HepG2 (cell line): Measurements from ENCODE around the gene KRTAP10-11. TPM values are rescaled to one million over a fixed set of nuclear protein-coding genes. Genes with fewer than 3 reads are reported as not detected.

Experiments
- ATAC-seq: fragments of 200-7000 bp; cut with Tn5 transposase; 3 replicates; pipeline ENCODE4 v1.9.1; 2020; ENCODE audit warnings: mild to moderate bottlenecking, moderate library complexity
- BruUV-seq: library from RNA; stranded (reverse); fragments of 400-500 nt; replicated peaks from 2 replicates; lab custom pipeline; 2021; lab: Mats Ljungman, UMichigan
- CTCF ChIA-PET: fragments of 300-600 bp; formaldehyde crosslinking; extraction: SDS; loops from one replicate; lab custom pipeline; 2021; ENCODE audit warnings: low total read pairs, inconsistent platforms, low intra/inter-chr PET ratio; lab: Yijun Ruan, JAX
- POLR2A ChIA-PET: fragments of 350-600 bp; sonication (Branson Sonifier 250); formaldehyde crosslinking; loops from one replicate; lab custom pipeline; 2020; ENCODE audit warnings: antibody characterized with exemption, inconsistent platforms; lab: Yijun Ruan, JAX
- DNase-seq: peaks from one replicate; pipeline ENCODE4 v3.0.0-alpha.2; 2015; ENCODE audit warnings: low spot score
- FAIRE-seq: peaks from 3 replicates; lab custom pipeline; 2011; peaks lifted over from hg19 to GRCh38; lab: Jason Lieb, UNC
- H2AFZ ChIP-seq: one replicate; pipeline ENCODE4 v1.6.1; 2011; ENCODE audit warnings: low read length, inconsistent platforms
- H3K27ac ChIP-seq: fragments of 300-600 bp; 3 replicates; pipeline ENCODE4 v1.8.0; 2011; ENCODE audit warnings: mixed run types, mild to moderate bottlenecking, mixed read lengths, low read length, inconsistent platforms; ENCODE audit not compliant: insufficient read depth; ENCODE audit errors: extremely low read length
- H3K27me3 ChIP-seq, 2 experiments: fragments of 200-600 bp in 1 of 2; 2 replicates in 1 of 2; 3 replicates in 1 of 2; pipeline versions ENCODE4 v1.6.0 to v1.8.0; 2011; ENCODE audit warnings: low read length in 2 of 2, mild to moderate bottlenecking in 2 of 2, moderate library complexity in 2 of 2, inconsistent platforms in 1 of 2; ENCODE audit not compliant: insufficient read depth in 2 of 2, control insufficient read depth in 1 of 2
- H3K36me3 ChIP-seq, 2 experiments: fragments of 200-600 bp in 1 of 2; replicated peaks in 1 of 2; 2 replicates in 1 of 2; 3 replicates in 1 of 2; pipeline versions ENCODE4 v1.5.1 to v1.8.0; 2011; ENCODE audit warnings: low read length in 2 of 2, inconsistent platforms in 1 of 2; ENCODE audit not compliant: insufficient read depth in 2 of 2, control insufficient read depth in 1 of 2
- H3K4me1 ChIP-seq: 2 replicates; pipeline ENCODE4 v1.5.1; 2012; ENCODE audit warnings: low read length, inconsistent platforms; ENCODE audit not compliant: insufficient read depth
- H3K4me2 ChIP-seq: 2 replicates; pipeline ENCODE4 v1.6.0; 2011; ENCODE audit warnings: low read depth, low read length, inconsistent platforms
- H3K4me3 ChIP-seq, 3 experiments: fragments of 200-600 bp in 1 of 3; sonication (generic), shearing (Covaris generic) in 1 of 3; replicated peaks in 1 of 3; 2 replicates each; pipeline ENCODE4 v1.5.1; 2011 to 2016; ENCODE audit warnings: low read length in 3 of 3, inconsistent platforms in 2 of 3, low read depth in 2 of 3, mild to moderate bottlenecking in 2 of 3, control low read depth in 1 of 3, mixed read lengths in 1 of 3; ENCODE audit not compliant: insufficient read depth in 1 of 3
- H3K79me2 ChIP-seq: one replicate; pipeline ENCODE4 v1.6.1; 2011; ENCODE audit warnings: low read length, inconsistent platforms; ENCODE audit not compliant: insufficient read depth
- H3K9ac ChIP-seq: 2 replicates; pipeline ENCODE4 v1.6.0; 2011; ENCODE audit warnings: mild to moderate bottlenecking, low read depth, low read length, inconsistent platforms; ENCODE audit not compliant: insufficient read depth
- H3K9me3 ChIP-seq: 2 replicates; pipeline ENCODE4 v1.5.1; 2012; ENCODE audit warnings: mild to moderate bottlenecking, low read length
- H4K20me1 ChIP-seq: 2 replicates; pipeline ENCODE4 v1.6.0; 2011; ENCODE audit warnings: inconsistent platforms, mild to moderate bottlenecking, low read length, moderate library complexity; ENCODE audit not compliant: insufficient read depth
- AFF4 ChIP-seq: sonication (generic); formaldehyde crosslinking; IDR thresholded peaks from 2 replicates; pipeline ENCODE4 v1.4.0; 2020; ENCODE audit warnings: missing genetic modification reagents
- EP300 ChIP-seq, 3 experiments: sonication (generic) in 1 of 3; formaldehyde crosslinking in 1 of 3; IDR thresholded peaks; 2 replicates each; pipeline versions ENCODE4 v1.5.1 to v1.6.1; 2011 to 2020; ENCODE audit warnings: low read depth in 2 of 3, low read length in 2 of 3, borderline replicate concordance in 1 of 3, improper control_type of control experiment in 1 of 3, mild to moderate bottlenecking in 1 of 3, missing genetic modification reagents in 1 of 3, moderate library complexity in 1 of 3
- ETS1 ChIP-seq: sonication (generic); formaldehyde crosslinking; IDR thresholded peaks from 2 replicates; pipeline ENCODE4 v1.4.0; 2020; ENCODE audit warnings: missing genetic modification reagents
- RELA ChIP-seq: sonication (generic); formaldehyde crosslinking; IDR thresholded peaks from 2 replicates; pipeline ENCODE4 v1.4.0; 2020; ENCODE audit warnings: missing genetic modification reagents
- ZBTB40 ChIP-seq, 2 experiments: fragments of 450-650 bp in 1 of 2; sonication (generic) in 1 of 2; formaldehyde crosslinking in 1 of 2; IDR thresholded peaks; 2 replicates each; pipeline versions ENCODE4 v1.6.1 to v1.8.0; 2016 to 2022; ENCODE audit warnings: antibody characterized with exemption in 1 of 2, mild to moderate bottlenecking in 1 of 2, missing genetic modification reagents in 1 of 2
- ZFP82 ChIP-seq: sonication (generic); formaldehyde crosslinking; IDR thresholded peaks from 2 replicates; pipeline ENCODE4 v1.5.1; 2020; ENCODE audit warnings: mild to moderate bottlenecking, missing genetic modification reagents, borderline replicate concordance
- ZSCAN9 ChIP-seq: IDR thresholded peaks from 2 replicates; pipeline ENCODE4 v1.6.1; 2016; ENCODE audit warnings: borderline replicate concordance
- WGBS: methylation state at CpG from one replicate; pipeline ENCODE4 v1.1.6; 2017; ENCODE audit warnings: low lambda C conversion rate; 5-methylcytosine and 5-hydroxymethylcytosine counted together
- in situ Hi-C: cut with HindIII; loops from 2 replicates; pipeline ENCODE4 v1.10.0; 2017; ENCODE audit warnings: low pct_unique_long_range_greater_than_20kb; ENCODE audit not compliant: extremely low pct_ligation_motif_present
- intact Hi-C: fragments of 100-400 bp; cut with micrococcal nuclease; formaldehyde crosslinking; loops from one replicate; pipeline ENCODE4 v1.10.0; 2022; ENCODE audit not compliant: unreplicated experiment
- polyA plus RNA-seq, 8 experiments: library from polyadenylated mRNA; depleted of rRNA in 3 of 8; stranded (reverse) in 7 of 8; unstranded in 1 of 8; fragments of >200 nt; fragmentation: Illumina TruSeq in 4 of 8; extraction: Trizol in 4 of 8; gene quantifications; 2 replicates each; pipeline versions ENCODE4 v1.2.1 to v1.2.3, GENCODE V29; 2011 to 2016; ENCODE audit warnings: low read depth in 4 of 8, missing spikeins in 1 of 8, mixed read lengths in 1 of 8; ENCODE audit not compliant: insufficient read depth in 1 of 8
- total RNA-seq, 5 experiments: library from RNA; depleted of rRNA; stranded (reverse); fragments of >200 nt; fragmentation: Illumina TruSeq; extraction: Trizol; gene quantifications; 2 replicates each; pipeline ENCODE4 v1.2.3, GENCODE V29; 2016; ENCODE audit warnings: low read depth in 1 of 5

The KRTAP10-11 gene
- total and polyA plus RNA-seq, 2 of the 13 experiments (the other 11 are each of a cell fraction or from before 2014, with no cell fraction given) = not detected

GRCh38 chr21:44666401-44667320, 20.4 kb downstream of the KRTAP10-11 start, which contains the start of gene KRTAP12-2:
Gene KRTAP12-2, minus strand, starts transcription at chr21:44666927. Its CDS starts 41 bp downstream, at chr21:44666886.
- no peak for ATAC-seq
- no peak for DNase-seq
- Histone ChIP-seq H3K27me3 (no peaks in the 10 kb centered on the region; a peak in 1 of 5 replicates), H4K20me1 (no peaks in the 10 kb centered on the region), H3K4me1 (no peaks in the 10 kb centered on the region), H3K4me2 (no peak within 1 kb of the TSS), H3K9ac (no peak within 1 kb of the TSS), H3K79me2 (no peaks in the 10 kb centered on the region), H3K9me3 (no peaks in the 10 kb centered on the region; the same call in 1 of the 2 replicates), H3K36me3 (no peaks in the 10 kb centered on the region), H3K4me3 (no peak within 1 kb of the TSS), H3K27ac (no peak within 1 kb of the TSS), H2AFZ (no peak within 1 kb of the TSS)
- in situ Hi-C loops = no loop called here
- POLR2A ChIA-PET = no interaction called here
- CTCF ChIA-PET = no interaction called here
- no TSS peak for BruUV-seq
- FAIRE-seq = no peak
- 21% methylated on average over 4 of the region's 19 CpGs for WGBS
- intact Hi-C loops = no loop called here
- TF ChIP-seq ZBTB40 (IDR thresholded peaks at IDR 0.05) = no peak
- no peak for TF ChIP-seq ZBTB40 (CRISPR knock-in tag; IDR thresholded peaks at IDR 0.05)
- no peak for TF ChIP-seq EP300 (IDR thresholded peaks at IDR 0.05; ENCODE audit: low read depth in 2 of 2, low read length in 2 of 2)
- no peak for TF ChIP-seq EP300 (CRISPR knock-in tag; IDR thresholded peaks at IDR 0.05; ENCODE audit: borderline replicate concordance)
- no peak for TF ChIP-seq ZFP82
- no peak for TF ChIP-seq ETS1 (CRISPR knock-in tag)
- no peak for TF ChIP-seq ZSCAN9 (CRISPR knock-in tag)
- no peak for TF ChIP-seq RELA (CRISPR knock-in tag)
- TF ChIP-seq AFF4 (CRISPR knock-in tag) = no peak
